Loucy (cell line): ENCODE measurements around the gene MOSPD2.

Source experiments
- H2AFZ ChIP-seq: fragments of 200-600 bp; sonication (generic); 2 replicates; pipeline ENCODE4 v1.6.0; 2016; ENCODE audit warnings: antibody characterized with exemption, mild to moderate bottlenecking, low read length, moderate library complexity
- H3F3A ChIP-seq: fragments of 200-600 bp; 2 replicates; pipeline ENCODE4 v1.6.0; 2016; ENCODE audit warnings: antibody characterized with exemption, low read depth, mild to moderate bottlenecking
- H3K27me3 ChIP-seq: fragments of 200-600 bp; sonication (generic); 2 replicates; pipeline ENCODE4 v1.6.1; 2014; ENCODE audit warnings: low read length, mild to moderate bottlenecking; ENCODE audit not compliant: insufficient read depth, poor library complexity, severe bottlenecking
- H3K36me3 ChIP-seq: fragments of 200-600 bp; sonication (generic); 2 replicates; pipeline ENCODE4 v1.6.1; 2016; ENCODE audit warnings: low read length; ENCODE audit not compliant: insufficient read depth
- H3K4me1 ChIP-seq: fragments of 200-600 bp; sonication (generic); 2 replicates; pipeline ENCODE4 v1.5.1; 2014; ENCODE audit warnings: low read length, mild to moderate bottlenecking; ENCODE audit not compliant: insufficient read depth, poor library complexity, severe bottlenecking
- H3K4me2 ChIP-seq: fragments of 200-600 bp; sonication (generic); 2 replicates; pipeline ENCODE4 v1.6.0; 2014; ENCODE audit warnings: antibody characterized with exemption, low read length, low read depth, mild to moderate bottlenecking; ENCODE audit not compliant: poor library complexity, severe bottlenecking
- H3K4me3 ChIP-seq: fragments of 200-600 bp; sonication (generic); 2 replicates; pipeline ENCODE4 v1.5.1; 2014; ENCODE audit warnings: low read length, mild to moderate bottlenecking, mixed read lengths; ENCODE audit not compliant: poor library complexity, severe bottlenecking
- H3K79me2 ChIP-seq: fragments of 200-600 bp; sonication (generic); 2 replicates; pipeline ENCODE4 v1.6.1; 2014; ENCODE audit warnings: low read length; ENCODE audit not compliant: insufficient read depth
- H3K9ac ChIP-seq: fragments of 200-600 bp; sonication (generic); 2 replicates; pipeline ENCODE4 v1.6.0; 2014; ENCODE audit warnings: mild to moderate bottlenecking, low read depth, low read length, moderate library complexity; ENCODE audit not compliant: poor library complexity, severe bottlenecking
- H3K9me2 ChIP-seq: fragments of 200-600 bp; sonication (generic); replicated peaks from 2 replicates; pipeline ENCODE4 v1.6.1; 2016; ENCODE audit warnings: low read depth, low read length, mixed read lengths
- H3K9me3 ChIP-seq: fragments of 200-600 bp; sonication (generic); 2 replicates; pipeline ENCODE4 v1.6.1; 2014; ENCODE audit warnings: mild to moderate bottlenecking, antibody characterized with exemption, low read length, low read depth; ENCODE audit not compliant: insufficient read depth
- H4K20me1 ChIP-seq: fragments of 200-600 bp; sonication (generic); 2 replicates; pipeline ENCODE4 v1.6.0; 2014; ENCODE audit warnings: antibody characterized with exemption, low read length, mild to moderate bottlenecking; ENCODE audit not compliant: insufficient read depth, poor library complexity, severe bottlenecking
- EZH2phosphoT487 ChIP-seq: fragments of 200-600 bp; IDR thresholded peaks from 2 replicates; pipeline ENCODE4 v1.6.1; 2018; ENCODE audit warnings: antibody characterized with exemption, mild to moderate bottlenecking, moderate library complexity, borderline replicate concordance
- TF ChIP-seq, protein P1 (sequence below): fragments of 200-600 bp; sonication (generic); conservative IDR thresholded peaks from 2 replicates; pipeline ENCODE4 v1.5.1; 2014; ENCODE audit warnings: mild to moderate bottlenecking, antibody characterized with exemption, low read length

MOSPD2 gene

DNA sequence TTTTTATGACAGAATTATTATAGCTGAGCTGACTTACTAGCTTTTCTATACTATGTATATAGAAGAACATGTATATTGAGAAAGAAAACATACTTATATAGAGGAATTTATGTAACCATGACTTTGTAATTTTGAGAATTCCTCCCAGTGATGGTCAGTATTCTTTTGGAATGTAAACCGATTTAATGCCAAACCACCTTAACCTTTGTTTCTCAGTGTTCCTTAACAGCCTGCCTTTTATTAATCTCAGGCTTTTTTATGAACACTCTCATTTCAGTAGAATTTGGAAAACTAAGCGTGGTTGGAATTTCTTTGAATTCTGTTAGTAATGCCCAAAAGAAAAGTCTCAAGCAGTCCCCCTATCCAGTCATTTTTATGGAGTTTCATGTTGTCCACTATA is 47.0 kb downstream of the MOSPD2 start:
- Histone ChIP-seq H3K9me3 (no peaks in the 10 kb centered on the region), H3K9me2 (no peaks in the 10 kb centered on the region), H4K20me1 (no peaks in the 10 kb centered on the region), H2AFZ (no peak overlapping the region), H3K4me3 (no peak overlapping the region), H3K36me3 (peaks cover 6% of the 10 kb centered on the region; the same call in 1 of the 2 replicates), H3F3A (no peaks in the 10 kb centered on the region), H3K79me2 (no peaks in the 10 kb centered on the region), H3K4me1 (no peaks in the 10 kb centered on the region), H3K4me2 (no peak overlapping the region), H3K27me3 (no peaks in the 10 kb centered on the region), H3K9ac (no peak overlapping the region)
- no peak for TF ChIP-seq EZH2phosphoT487
- TF ChIP-seq, protein P1, sequence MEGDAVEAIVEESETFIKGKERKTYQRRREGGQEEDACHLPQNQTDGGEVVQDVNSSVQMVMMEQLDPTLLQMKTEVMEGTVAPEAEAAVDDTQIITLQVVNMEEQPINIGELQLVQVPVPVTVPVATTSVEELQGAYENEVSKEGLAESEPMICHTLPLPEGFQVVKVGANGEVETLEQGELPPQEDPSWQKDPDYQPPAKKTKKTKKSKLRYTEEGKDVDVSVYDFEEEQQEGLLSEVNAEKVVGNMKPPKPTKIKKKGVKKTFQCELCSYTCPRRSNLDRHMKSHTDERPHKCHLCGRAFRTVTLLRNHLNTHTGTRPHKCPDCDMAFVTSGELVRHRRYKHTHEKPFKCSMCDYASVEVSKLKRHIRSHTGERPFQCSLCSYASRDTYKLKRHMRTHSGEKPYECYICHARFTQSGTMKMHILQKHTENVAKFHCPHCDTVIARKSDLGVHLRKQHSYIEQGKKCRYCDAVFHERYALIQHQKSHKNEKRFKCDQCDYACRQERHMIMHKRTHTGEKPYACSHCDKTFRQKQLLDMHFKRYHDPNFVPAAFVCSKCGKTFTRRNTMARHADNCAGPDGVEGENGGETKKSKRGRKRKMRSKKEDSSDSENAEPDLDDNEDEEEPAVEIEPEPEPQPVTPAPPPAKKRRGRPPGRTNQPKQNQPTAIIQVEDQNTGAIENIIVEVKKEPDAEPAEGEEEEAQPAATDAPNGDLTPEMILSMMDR: no peak

DNA sequence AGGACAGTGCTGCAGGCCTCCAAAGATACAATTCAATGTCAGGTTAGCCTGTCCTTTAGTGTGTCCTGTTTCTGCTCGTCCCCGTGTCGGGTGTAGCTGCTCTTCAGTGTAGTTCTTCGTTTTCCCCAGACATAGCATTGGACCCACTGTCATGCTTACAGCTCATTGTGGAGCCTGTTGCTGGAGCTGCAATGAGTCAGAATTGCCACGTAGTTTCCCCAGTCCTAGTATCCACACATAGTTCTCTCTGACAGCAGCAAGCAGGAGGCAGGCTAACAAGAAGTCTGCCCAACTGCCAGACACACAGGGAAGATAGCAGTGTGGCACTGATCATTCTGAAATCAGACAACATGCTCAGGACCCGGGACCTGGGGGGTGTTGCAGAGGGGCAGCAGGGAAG is 49.2 kb downstream of the MOSPD2 start:
- Histone ChIP-seq H3K79me2 (no peaks in the 10 kb centered on the region), H2AFZ (no peak overlapping the region), H4K20me1 (no peaks in the 10 kb centered on the region), H3F3A (no peaks in the 10 kb centered on the region), H3K9me2 (no peaks in the 10 kb centered on the region), H3K4me3 (no peak overlapping the region), H3K4me2 (no peak overlapping the region), H3K36me3 (no peaks in the 10 kb centered on the region), H3K9me3 (no peaks in the 10 kb centered on the region), H3K4me1 (peaks cover 4% of the 10 kb centered on the region), H3K9ac (no peak overlapping the region), H3K27me3 (no peaks in the 10 kb centered on the region)
- TF ChIP-seq, protein P1: no peak
- no peak for TF ChIP-seq EZH2phosphoT487

DNA sequence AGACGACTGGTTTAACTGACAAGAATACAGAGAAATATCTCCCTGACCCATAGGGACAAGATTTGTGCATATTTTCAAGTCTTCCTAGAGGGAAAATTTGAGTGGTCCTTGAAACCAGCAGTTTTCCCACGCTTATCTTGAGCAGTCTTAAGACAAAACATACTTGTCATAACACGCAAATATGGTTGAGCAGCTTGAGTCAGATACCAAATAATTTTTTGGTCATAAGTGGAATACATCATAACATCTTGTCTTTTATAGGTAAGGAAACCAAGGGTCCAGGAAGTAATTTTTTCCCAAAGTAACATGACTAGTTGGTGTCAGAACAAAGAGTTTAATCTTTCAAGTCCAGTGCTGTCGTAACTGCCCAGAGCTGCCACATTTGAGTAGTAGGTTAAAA is 50.5 kb downstream of the MOSPD2 start:
- Histone ChIP-seq H3K9me3 (no peaks in the 10 kb centered on the region), H3K27me3 (no peaks in the 10 kb centered on the region), H3K36me3 (no peaks in the 10 kb centered on the region), H3K4me2 (no peak overlapping the region), H3K4me1 (peaks cover 4% of the 10 kb centered on the region), H3K9me2 (no peaks in the 10 kb centered on the region), H2AFZ (no peak overlapping the region), H3K4me3 (no peak overlapping the region), H3F3A (no peaks in the 10 kb centered on the region), H3K79me2 (no peaks in the 10 kb centered on the region), H3K9ac (no peak overlapping the region), H4K20me1 (no peaks in the 10 kb centered on the region)
- TF ChIP-seq EZH2phosphoT487: no peak
- TF ChIP-seq, protein P1: no peak
